WTC11 (cell line): ENCODE results near the gene FANCE. TPM values are rescaled to one million over a fixed set of nuclear protein-coding genes. Genes with fewer than 3 reads are reported as not detected.
A peak's percentile ranks its signal among the peaks of the same experiment; 100 is the strongest.

ENCODE experiments used
- ATAC-seq: fragments of 200-7000 bp; cut with Tn5 transposase; 2 replicates; pipeline ENCODE4 v1.10.0; 2021; ENCODE audit warnings: mild to moderate bottlenecking, moderate library complexity
- CTCF ChIA-PET: fragments of 300-600 bp; sonication (Branson Sonifier 250); formaldehyde crosslinking; loops from one replicate; lab custom pipeline; 2021; ENCODE audit warnings: antibody characterized with exemption; lab: Charles Lee
- POLR2A ChIA-PET: fragments of 350-600 bp; sonication (Branson Sonifier 250); formaldehyde crosslinking; loops from one replicate; lab custom pipeline; 2021; ENCODE audit warnings: antibody characterized with exemption; lab: Charles Lee
- DNase-seq: peaks from one replicate; pipeline ENCODE4 v3.0.0; 2021; ENCODE audit warnings: low spot score
- H3K27ac Mint-ChIP-seq: 2 replicates; pipeline ENCODE4 v1.8.0; 2021; ENCODE audit warnings: mixed read lengths
- H3K27me3 Mint-ChIP-seq: 2 replicates; pipeline ENCODE4 v1.8.0; 2021; ENCODE audit warnings: low read depth, mild to moderate bottlenecking, moderate library complexity, mixed read lengths
- H3K36me3 Mint-ChIP-seq: 2 replicates; pipeline ENCODE4 v1.8.0; 2021; ENCODE audit warnings: mixed read lengths
- H3K4me1 Mint-ChIP-seq: 2 replicates; pipeline ENCODE4 v1.8.0; 2022; ENCODE audit warnings: mixed read lengths
- H3K4me3 Mint-ChIP-seq: 2 replicates; pipeline ENCODE4 v1.8.0; 2021; ENCODE audit warnings: mild to moderate bottlenecking, moderate library complexity, mixed read lengths
- H3K9me3 Mint-ChIP-seq: 2 replicates; pipeline ENCODE4 v1.8.0; 2021; ENCODE audit warnings: mixed read lengths
- AFF4 ChIP-seq: sonication (generic); formaldehyde crosslinking; IDR thresholded peaks from 2 replicates; pipeline ENCODE4 v1.8.1; 2023; ENCODE audit warnings: mild to moderate bottlenecking, missing genetic modification reagents, borderline replicate concordance
- E2F5 ChIP-seq: sonication (generic); formaldehyde crosslinking; IDR thresholded peaks from 2 replicates; pipeline ENCODE4 v1.8.1; 2022; ENCODE audit warnings: mild to moderate bottlenecking, moderate library complexity, missing genetic modification reagents
- EMX1 ChIP-seq: fragments of 250-450 bp; sonication (Bioruptor Pico); IDR thresholded peaks from 2 replicates; pipeline ENCODE4 v1.8.0; 2021; ENCODE audit warnings: mild to moderate bottlenecking
- ESRRA ChIP-seq: sonication (generic); formaldehyde crosslinking; IDR thresholded peaks from 2 replicates; pipeline ENCODE4 v1.8.1; 2022; ENCODE audit warnings: mild to moderate bottlenecking, missing genetic modification reagents, borderline replicate concordance
- FOXP1 ChIP-seq: sonication (generic); formaldehyde crosslinking; IDR thresholded peaks from 2 replicates; pipeline ENCODE4 v1.8.0; 2022; ENCODE audit warnings: missing genetic modification reagents, mild to moderate bottlenecking, moderate library complexity, borderline replicate concordance
- GTF2I ChIP-seq: fragments of 250-450 bp; sonication (Bioruptor Pico); conservative IDR thresholded peaks from 2 replicates; pipeline ENCODE4 v1.4.0; 2021; ENCODE audit warnings: mild to moderate bottlenecking
- IRF2 ChIP-seq: sonication (generic); formaldehyde crosslinking; IDR thresholded peaks from 2 replicates; pipeline ENCODE4 v1.8.0; 2022; ENCODE audit warnings: low read depth, missing genetic modification reagents, borderline replicate concordance
- MXD4 ChIP-seq: fragments of 250-450 bp; sonication (Bioruptor Pico); IDR thresholded peaks from 2 replicates; pipeline ENCODE4 v1.8.0; 2021; ENCODE audit warnings: mild to moderate bottlenecking, moderate library complexity, borderline replicate concordance
- NFYB ChIP-seq: sonication (generic); formaldehyde crosslinking; conservative IDR thresholded peaks from 2 replicates; pipeline ENCODE4 v1.8.0; 2022; ENCODE audit warnings: low read depth, missing genetic modification reagents
- NR2C2 ChIP-seq: sonication (generic); formaldehyde crosslinking; IDR thresholded peaks from 2 replicates; pipeline ENCODE4 v1.8.0; 2022; ENCODE audit warnings: mild to moderate bottlenecking, missing genetic modification reagents
- OVOL2 ChIP-seq: fragments of 250-450 bp; sonication (Bioruptor Pico); IDR thresholded peaks from 2 replicates; pipeline ENCODE4 v1.9.0; 2021; ENCODE audit warnings: mild to moderate bottlenecking, borderline replicate concordance
- TEAD4 ChIP-seq: sonication (generic); formaldehyde crosslinking; IDR thresholded peaks from 2 replicates; pipeline ENCODE4 v1.8.0; 2022; ENCODE audit warnings: mild to moderate bottlenecking, missing genetic modification reagents
- ZNF121 ChIP-seq: sonication (generic); formaldehyde crosslinking; IDR thresholded peaks from 2 replicates; pipeline ENCODE4 v1.8.0; 2023; ENCODE audit warnings: missing genetic modification reagents
- ZNF138 ChIP-seq: sonication (generic); formaldehyde crosslinking; conservative IDR thresholded peaks from 2 replicates; pipeline ENCODE4 v1.8.1; 2022; ENCODE audit warnings: mild to moderate bottlenecking, moderate library complexity, missing genetic modification reagents
- ZNF232 ChIP-seq: sonication (generic); formaldehyde crosslinking; IDR thresholded peaks from 2 replicates; pipeline ENCODE4 v1.8.0; 2022; ENCODE audit warnings: mild to moderate bottlenecking, missing genetic modification reagents
- ZNF317 ChIP-seq: sonication (generic); formaldehyde crosslinking; IDR thresholded peaks from 2 replicates; pipeline ENCODE4 v1.8.1; 2023; ENCODE audit warnings: low read depth, mild to moderate bottlenecking, moderate library complexity, missing genetic modification reagents, borderline replicate concordance
- ZNF423 ChIP-seq: fragments of 250-450 bp; sonication (Bioruptor Pico); IDR thresholded peaks from 2 replicates; pipeline ENCODE4 v2.1.2; 2022; ENCODE audit warnings: mild to moderate bottlenecking, moderate library complexity
- total RNA-seq: library from RNA; stranded (reverse); gene quantifications from 3 replicates; pipeline ENCODE4 v1.2.3, GENCODE V29; 2021
- TF ChIP-seq, protein P1 (sequence below): sonication (generic); formaldehyde crosslinking; IDR thresholded peaks from 2 replicates; pipeline ENCODE4 v1.8.1; 2023; ENCODE audit warnings: mild to moderate bottlenecking, missing genetic modification reagents, moderate library complexity
- TF ChIP-seq, protein P2 (sequence below): fragments of 250-450 bp; sonication (Bioruptor Pico); IDR thresholded peaks from 2 replicates; pipeline ENCODE4 v2.1.2; 2022; ENCODE audit warnings: mild to moderate bottlenecking, moderate library complexity
- TF ChIP-seq, protein P3 (sequence below): sonication (generic); formaldehyde crosslinking; IDR thresholded peaks from 2 replicates; pipeline ENCODE4 v1.8.1; 2023; ENCODE audit warnings: mild to moderate bottlenecking, missing genetic modification reagents

Gene FANCE
- total RNA-seq, 1 experiment from 2014 or later = 22.3 TPM

DNA sequence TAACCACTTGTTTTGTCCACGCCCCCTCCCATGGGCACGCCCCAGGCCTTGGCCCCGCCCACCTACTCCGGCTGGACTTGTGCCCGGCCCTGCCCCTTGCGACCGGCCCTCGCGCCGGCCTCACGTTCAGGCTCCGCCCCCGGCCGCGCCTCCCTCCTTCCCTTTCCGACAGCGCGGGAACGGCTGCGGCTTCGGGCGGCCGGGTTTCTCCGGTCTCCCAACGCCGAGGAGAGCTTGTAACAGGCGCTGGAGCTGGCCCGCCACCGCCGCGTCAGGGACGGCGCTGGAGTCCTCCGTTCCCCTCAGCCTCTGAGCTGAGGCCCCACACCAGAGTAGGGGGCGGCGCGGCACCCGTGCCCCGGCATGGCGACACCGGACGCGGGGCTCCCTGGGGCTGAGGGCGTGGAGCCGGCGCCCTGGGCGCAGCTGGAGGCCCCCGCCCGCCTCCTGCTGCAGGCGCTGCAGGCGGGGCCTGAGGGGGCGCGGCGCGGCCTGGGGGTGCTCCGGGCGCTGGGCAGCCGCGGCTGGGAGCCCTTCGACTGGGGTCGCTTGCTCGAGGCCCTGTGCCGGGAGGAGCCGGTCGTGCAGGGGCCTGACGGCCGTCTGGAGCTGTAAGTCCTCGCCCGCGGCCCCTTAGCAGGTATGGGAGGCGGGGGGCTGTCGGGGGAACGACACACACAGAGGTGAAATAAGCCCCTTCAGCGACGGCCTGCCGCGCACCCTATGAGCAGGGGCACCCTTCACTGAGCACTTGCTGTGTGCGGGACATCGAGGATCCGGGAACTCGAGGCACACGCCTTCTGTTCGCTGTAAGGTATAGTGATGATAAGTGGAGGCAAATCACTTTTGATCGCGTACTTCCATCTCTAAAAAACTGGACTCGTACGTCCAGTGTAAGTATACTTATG lies at the start of gene FANCE (continued):
- TF ChIP-seq, protein P1, sequence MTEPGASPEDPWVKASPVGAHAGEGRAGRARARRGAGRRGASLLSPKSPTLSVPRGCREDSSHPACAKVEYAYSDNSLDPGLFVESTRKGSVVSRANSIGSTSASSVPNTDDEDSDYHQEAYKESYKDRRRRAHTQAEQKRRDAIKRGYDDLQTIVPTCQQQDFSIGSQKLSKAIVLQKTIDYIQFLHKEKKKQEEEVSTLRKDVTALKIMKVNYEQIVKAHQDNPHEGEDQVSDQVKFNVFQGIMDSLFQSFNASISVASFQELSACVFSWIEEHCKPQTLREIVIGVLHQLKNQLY (CRISPR knock-in tag) = no peak
- TF ChIP-seq NR2C2 (CRISPR knock-in tag) (no peak), AFF4 (CRISPR knock-in tag) (no peak), ZNF138 (no peak), NFYB (CRISPR knock-in tag) (no peak), ZNF232 (CRISPR knock-in tag) (0 out of 2 replicates have a peak, but pooled peaks have one; percentile 67), MXD4 (CRISPR knock-in tag) (no peak), GTF2I (CRISPR knock-in tag) (no peak), FOXP1 (peak; percentile 60; the same call in 1 of the 2 replicates), TEAD4 (CRISPR knock-in tag) (no peak), OVOL2 (CRISPR knock-in tag) (no peak), E2F5 (CRISPR knock-in tag) (peak; percentile 96), EMX1 (CRISPR knock-in tag) (no peak), ZNF121 (CRISPR knock-in tag) (no peak)
- TF ChIP-seq, protein P2, sequence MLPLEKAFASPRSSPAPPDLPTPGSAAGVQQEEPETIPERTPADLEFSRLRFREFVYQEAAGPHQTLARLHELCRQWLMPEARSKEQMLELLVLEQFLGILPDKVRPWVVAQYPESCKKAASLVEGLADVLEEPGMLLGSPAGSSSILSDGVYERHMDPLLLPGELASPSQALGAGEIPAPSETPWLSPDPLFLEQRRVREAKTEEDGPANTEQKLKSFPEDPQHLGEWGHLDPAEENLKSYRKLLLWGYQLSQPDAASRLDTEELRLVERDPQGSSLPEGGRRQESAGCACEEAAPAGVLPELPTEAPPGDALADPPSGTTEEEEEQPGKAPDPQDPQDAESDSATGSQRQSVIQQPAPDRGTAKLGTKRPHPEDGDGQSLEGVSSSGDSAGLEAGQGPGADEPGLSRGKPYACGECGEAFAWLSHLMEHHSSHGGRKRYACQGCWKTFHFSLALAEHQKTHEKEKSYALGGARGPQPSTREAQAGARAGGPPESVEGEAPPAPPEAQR (CRISPR knock-in tag) = no peak
- TF ChIP-seq, protein P3, sequence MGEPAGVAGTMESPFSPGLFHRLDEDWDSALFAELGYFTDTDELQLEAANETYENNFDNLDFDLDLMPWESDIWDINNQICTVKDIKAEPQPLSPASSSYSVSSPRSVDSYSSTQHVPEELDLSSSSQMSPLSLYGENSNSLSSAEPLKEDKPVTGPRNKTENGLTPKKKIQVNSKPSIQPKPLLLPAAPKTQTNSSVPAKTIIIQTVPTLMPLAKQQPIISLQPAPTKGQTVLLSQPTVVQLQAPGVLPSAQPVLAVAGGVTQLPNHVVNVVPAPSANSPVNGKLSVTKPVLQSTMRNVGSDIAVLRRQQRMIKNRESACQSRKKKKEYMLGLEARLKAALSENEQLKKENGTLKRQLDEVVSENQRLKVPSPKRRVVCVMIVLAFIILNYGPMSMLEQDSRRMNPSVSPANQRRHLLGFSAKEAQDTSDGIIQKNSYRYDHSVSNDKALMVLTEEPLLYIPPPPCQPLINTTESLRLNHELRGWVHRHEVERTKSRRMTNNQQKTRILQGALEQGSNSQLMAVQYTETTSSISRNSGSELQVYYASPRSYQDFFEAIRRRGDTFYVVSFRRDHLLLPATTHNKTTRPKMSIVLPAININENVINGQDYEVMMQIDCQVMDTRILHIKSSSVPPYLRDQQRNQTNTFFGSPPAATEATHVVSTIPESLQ = no peak

GRCh38 chr6:35402856-35403191 lies 49.3 kb upstream of the FANCE start:
- CTCF ChIA-PET = interaction anchor here (1.5 to 3.7 kb wide), 2 partner anchors 12 to 46 kb away, joined by 5 to 17 read pairs; no protein-coding TSS in a partner anchor
- POLR2A ChIA-PET = no interaction called here
- TF ChIP-seq ESRRA (CRISPR knock-in tag) (no peak), ZNF423 (CRISPR knock-in tag) (no peak), IRF2 (CRISPR knock-in tag) (no peak), E2F5 (CRISPR knock-in tag) (no peak), TEAD4 (CRISPR knock-in tag) (no peak), AFF4 (CRISPR knock-in tag) (no peak), ZNF317 (CRISPR knock-in tag) (no peak)

More at GRCh38 chr6:35402856-35403191, 49.3 kb upstream of the FANCE start:
- Mint-ChIP-seq H3K4me1 (peaks cover 7% of the 10 kb centered on the region), H3K4me3 (no peak overlapping the region), H3K27ac (no peak overlapping the region), H3K27me3 (no peaks in the 10 kb centered on the region), H3K36me3 (peaks cover under 1% of the 10 kb centered on the region; the same call in 1 of the 2 replicates), H3K9me3 (peaks cover 4% of the 10 kb centered on the region; the same call in 1 of the 2 replicates)
- ATAC-seq (no peak), DNase-seq (no peak)
